Hepatocyte (in vitro differentiated cells): Measurements from ENCODE around the gene SNTB2.

Experiments used
- CTCF ChIP-seq: fragments of 200-600 bp; sonication (generic); IDR thresholded peaks from 2 replicates; pipeline ENCODE4 v1.5.1; 2016; ENCODE audit warnings: antibody characterized with exemption, mild to moderate bottlenecking; ENCODE audit not compliant: poor library complexity
- EZH2 ChIP-seq: fragments of 200-600 bp; sonication (generic); IDR thresholded peaks from 2 replicates; pipeline ENCODE4 v1.6.1; 2016; ENCODE audit warnings: antibody characterized with exemption, mild to moderate bottlenecking, borderline replicate concordance
- EZH2phosphoT487 ChIP-seq: fragments of 200-600 bp; sonication (generic); IDR thresholded peaks from one replicate; pipeline ENCODE4 v1.6.1; 2018; ENCODE audit warnings: antibody characterized with exemption, mild to moderate bottlenecking, low read depth, moderate library complexity; ENCODE audit not compliant: unreplicated experiment, severe bottlenecking

- no peak for TF ChIP-seq CTCF
- no peak for TF ChIP-seq EZH2
- TF ChIP-seq EZH2phosphoT487, result no peak
These were observed 57.4 kb downstream of the SNTB2 start for GRCh38 chr16:69244336-69244735.
